SK-N-SH treated with all-trans-retinoic acid at 6 μM for 48 hours (cell line): ENCODE data around the gene SMPD1.

Experiments
- OSR1 ChIP-seq: fragments of 250-450 bp; sonication (Bioruptor Pico); IDR thresholded peaks from 2 replicates; pipeline ENCODE4 v1.8.0; 2022; ENCODE audit warnings: moderate library complexity, mild to moderate bottlenecking, inconsistent platforms
- PATZ1 ChIP-seq: fragments of 250-450 bp; sonication (Bioruptor Pico); IDR thresholded peaks from 2 replicates; pipeline ENCODE4 v1.8.0; 2020; ENCODE audit warnings: mild to moderate bottlenecking, moderate library complexity, borderline replicate concordance
- ZFP3 ChIP-seq: fragments of 250-450 bp; sonication (Bioruptor Pico); IDR thresholded peaks from 2 replicates; pipeline ENCODE4 v1.5.0; 2020; ENCODE audit warnings: mild to moderate bottlenecking, moderate library complexity
- ZNF70 ChIP-seq: fragments of 450-650 bp; formaldehyde crosslinking; IDR thresholded peaks from 2 replicates; pipeline ENCODE4 v1.5.0; 2020; ENCODE audit warnings: mild to moderate bottlenecking, moderate library complexity

- TF ChIP-seq OSR1 (CRISPR knock-in tag) (no peak), ZFP3 (CRISPR knock-in tag) (no peak), ZNF70 (CRISPR knock-in tag) (no peak), PATZ1 (CRISPR knock-in tag) (no peak)
Observed at GRCh38 chr11:6365659-6366058, 24.6 kb upstream of the SMPD1 start.
